Astrocyte (in vitro differentiated cells and primary cell): ENCODE results near the gene TOM1L2.

ENCODE experiments used
- CTCF ChIP-seq: IDR thresholded peaks from 2 replicates; pipeline ENCODE4 v1.5.1; 2011; ENCODE audit warnings: low read depth, mild to moderate bottlenecking, inconsistent platforms, low read length, moderate library complexity; ENCODE audit not compliant: insufficient read depth
- EZH2 ChIP-seq: IDR thresholded peaks from 2 replicates; pipeline ENCODE4 v1.6.1; 2012; ENCODE audit warnings: mild to moderate bottlenecking, low read length, inconsistent platforms; ENCODE audit not compliant: insufficient read depth

GRCh38 chr17:17931159-17931558 is 41.0 kb downstream of the TOM1L2 start:
- TF ChIP-seq CTCF = no peak
- TF ChIP-seq EZH2 = no peak
